Measurements from ENCODE around the gene C1QTNF3.

DNA sequence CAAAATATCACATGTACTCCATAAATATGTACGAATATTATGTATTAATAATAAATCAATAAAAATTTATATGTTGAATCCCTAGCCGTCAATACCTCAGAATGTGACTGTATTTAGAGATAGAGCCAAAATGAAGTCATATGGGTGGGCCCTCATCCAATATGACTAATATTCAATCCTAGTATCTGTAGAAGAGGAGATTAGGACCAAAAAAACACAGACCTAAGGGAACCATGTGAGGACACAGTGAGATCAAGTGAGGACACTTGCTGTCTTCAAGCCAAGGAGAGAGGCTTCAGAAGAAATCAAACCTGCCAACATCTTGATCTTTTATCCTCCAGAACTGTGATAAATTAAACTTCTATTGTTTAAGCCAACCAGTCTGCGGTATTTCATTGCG, 31.5 kb downstream of the C1QTNF3 start:
- TF ChIP-seq POLR2AphosphoS5 (IDR thresholded peaks at IDR 0.05) (no peak), EP300 (IDR thresholded peaks at IDR 0.05) (no peak), POLR2A (IDR thresholded peaks at IDR 0.05) (no peak)
- TF ChIP-seq, protein P1, sequence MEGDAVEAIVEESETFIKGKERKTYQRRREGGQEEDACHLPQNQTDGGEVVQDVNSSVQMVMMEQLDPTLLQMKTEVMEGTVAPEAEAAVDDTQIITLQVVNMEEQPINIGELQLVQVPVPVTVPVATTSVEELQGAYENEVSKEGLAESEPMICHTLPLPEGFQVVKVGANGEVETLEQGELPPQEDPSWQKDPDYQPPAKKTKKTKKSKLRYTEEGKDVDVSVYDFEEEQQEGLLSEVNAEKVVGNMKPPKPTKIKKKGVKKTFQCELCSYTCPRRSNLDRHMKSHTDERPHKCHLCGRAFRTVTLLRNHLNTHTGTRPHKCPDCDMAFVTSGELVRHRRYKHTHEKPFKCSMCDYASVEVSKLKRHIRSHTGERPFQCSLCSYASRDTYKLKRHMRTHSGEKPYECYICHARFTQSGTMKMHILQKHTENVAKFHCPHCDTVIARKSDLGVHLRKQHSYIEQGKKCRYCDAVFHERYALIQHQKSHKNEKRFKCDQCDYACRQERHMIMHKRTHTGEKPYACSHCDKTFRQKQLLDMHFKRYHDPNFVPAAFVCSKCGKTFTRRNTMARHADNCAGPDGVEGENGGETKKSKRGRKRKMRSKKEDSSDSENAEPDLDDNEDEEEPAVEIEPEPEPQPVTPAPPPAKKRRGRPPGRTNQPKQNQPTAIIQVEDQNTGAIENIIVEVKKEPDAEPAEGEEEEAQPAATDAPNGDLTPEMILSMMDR (IDR thresholded peaks at IDR 0.05), result no peak
